Natural killer cell (primary cell): Measurements from ENCODE around the gene RPS27. TPM values are rescaled to one million over a fixed set of nuclear protein-coding genes. Genes with fewer than 3 reads are reported as not detected.

Experiments used
- ATAC-seq, 3 donors: fragments of 150-1000 bp in 2 of 3; fragments of 200-7000 bp in 1 of 3; cut with Tn5 transposase; 1 replicate in 1 of 3; 2 replicates in 2 of 3; pipeline ENCODE4 v1.10.0; 2021; ENCODE audit warnings: mild to moderate bottlenecking in 2 of 3, moderate library complexity in 2 of 3
- DNase-seq, 2 donors: peaks; one replicate each; pipeline versions ENCODE4 v3.0.0 to v3.0.0-alpha.2; 2013 to 2021; ENCODE audit warnings: mixed read lengths in 1 of 2
- H3K27ac ChIP-seq: one replicate; pipeline ENCODE4 v1.5.1; 2013; ENCODE audit warnings: mild to moderate bottlenecking, low read length
- H3K27me3 ChIP-seq: one replicate; pipeline ENCODE4 v1.6.1; 2013; ENCODE audit warnings: low read length; ENCODE audit not compliant: control insufficient read depth, insufficient read depth
- H3K36me3 ChIP-seq: one replicate; pipeline ENCODE4 v1.6.1; 2013; ENCODE audit warnings: low read length; ENCODE audit not compliant: control insufficient read depth, insufficient read depth
- H3K4me1 ChIP-seq: one replicate; pipeline ENCODE4 v1.6.1; 2013; ENCODE audit warnings: low read length; ENCODE audit not compliant: control insufficient read depth, insufficient read depth
- H3K4me3 ChIP-seq: one replicate; pipeline ENCODE4 v1.5.1; 2013; ENCODE audit warnings: low read length
- H3K9me3 ChIP-seq: one replicate; pipeline ENCODE4 v1.6.1; 2013; ENCODE audit warnings: low read length; ENCODE audit not compliant: control insufficient read depth, insufficient read depth
- H3K27ac Mint-ChIP-seq, 2 donors: one replicate each; pipeline ENCODE4 v1.8.0; 2022; ENCODE audit warnings: mild to moderate bottlenecking in 2 of 2, mixed read lengths in 2 of 2, moderate library complexity in 1 of 2
- H3K27me3 Mint-ChIP-seq, 2 donors: one replicate each; pipeline ENCODE4 v1.8.0; 2022; ENCODE audit warnings: low read depth in 2 of 2, mixed read lengths in 2 of 2
- H3K36me3 Mint-ChIP-seq: one replicate; pipeline ENCODE4 v1.8.0; 2022; ENCODE audit warnings: mixed read lengths
- H3K4me1 Mint-ChIP-seq, 2 donors: one replicate each; pipeline ENCODE4 v1.8.0; 2022; ENCODE audit warnings: mixed read lengths in 2 of 2
- H3K4me3 Mint-ChIP-seq: one replicate; pipeline ENCODE4 v1.8.0; 2022; ENCODE audit warnings: mild to moderate bottlenecking, moderate library complexity, mixed read lengths
- H3K9me3 Mint-ChIP-seq, 2 donors: one replicate each; pipeline ENCODE4 v1.8.0; 2022; ENCODE audit warnings: mixed read lengths in 2 of 2
- CTCF ChIP-seq: fragments of 200-600 bp; IDR thresholded peaks from one replicate; pipeline ENCODE4 v1.8.0; 2022; ENCODE audit warnings: antibody characterized with exemption
- WGBS: methylation state at CpG from one replicate; pipeline ENCODE4 v1.1.7; 2013; ENCODE audit warnings: missing lambda C conversion rate; ENCODE audit not compliant: insufficient coverage; 5-methylcytosine and 5-hydroxymethylcytosine counted together
- intact Hi-C: fragments of 100-400 bp; cut with micrococcal nuclease; formaldehyde crosslinking; loops from one replicate; pipeline ENCODE4 v1.14.2; 2022
- total RNA-seq, 4 donors: library from RNA; stranded (reverse); fragments of 120-200 nt in 1 of 4; gene quantifications; one replicate each; pipeline versions ENCODE4 v1.2.3 to v1.2.4, GENCODE V29; 2013 to 2022

RPS27 gene
- total RNA-seq, 3 donors from 2014 or later (not counting 1 experiment from before 2014, with no cell fraction given), result 2,073 to 2,763 (median 2,323) TPM

GRCh38 chr1:153944005-153944826 lies 46.3 kb upstream of the RPS27 start:
- H3K36me3 Mint-ChIP-seq, result no peaks in the 10 kb centered on the region

GRCh38 chr1:153944827-153945117 lies 45.8 kb upstream of the RPS27 start:
- H3K36me3 Mint-ChIP-seq, result no peaks in the 10 kb centered on the region
- DNase-seq (no peak), ATAC-seq (no peak)
- Histone ChIP-seq H3K9me3 (no peaks in the 10 kb centered on the region), H3K27me3 (no peaks in the 10 kb centered on the region), H3K36me3 (peaks cover 52% of the 10 kb centered on the region), H3K4me3 (peak overlapping the region; percentile 89), H3K27ac (peak overlapping the region; percentile 98), H3K4me1 (peaks cover 50% of the 10 kb centered on the region)
- intact Hi-C loops, result loop anchor here (1.0 kb wide), 3 partner anchors 14 to 46 kb away; partner anchors contain the start of genes CRTC2 and RPS27
- H3K4me3 Mint-ChIP-seq, result peak overlapping the region; percentile 94
- H3K27ac Mint-ChIP-seq, result peak overlapping the region; percentile 92 to 96
- H3K27me3 Mint-ChIP-seq, result no peaks in the 10 kb centered on the region
- peaks cover 43 to 58% of the 10 kb centered on the region in 2 donors for H3K4me1 Mint-ChIP-seq
- no peaks in the 10 kb centered on the region for H3K9me3 Mint-ChIP-seq
- TF ChIP-seq CTCF, result no peak
- 6% methylated on average over 3 of the region's 3 CpGs for WGBS

More at GRCh38 chr1:153944005-153944826, 46.3 kb upstream of the RPS27 start:
- Histone ChIP-seq H3K36me3 (peaks cover 56% of the 10 kb centered on the region), H3K4me1 (peaks cover 50% of the 10 kb centered on the region), H3K4me3 (peak overlapping the region; percentile 89), H3K27ac (peak overlapping the region; percentile 98), H3K27me3 (no peaks in the 10 kb centered on the region), H3K9me3 (no peaks in the 10 kb centered on the region)
- Mint-ChIP-seq H3K27me3 (no peaks in the 10 kb centered on the region), H3K4me1 (peaks cover 46 to 63% of the 10 kb centered on the region in 2 donors), H3K27ac (peak overlapping the region; percentile 92 to 96), H3K4me3 (peak overlapping the region; percentile 94), H3K9me3 (no peaks in the 10 kb centered on the region)
- TF ChIP-seq CTCF, result no peak
- DNase-seq (peak in 1 of 2 donors; percentile 49), ATAC-seq (peak in 1 of 3 donors; percentile 2)
- intact Hi-C loops, result no loop called here
- 84% methylated on average over 11 of the region's 15 CpGs for WGBS

- no peaks in the 10 kb centered on the region for H3K27me3 Mint-ChIP-seq
- peaks cover 4% of the 10 kb centered on the region for H3K36me3 Mint-ChIP-seq
- no peaks in the 10 kb centered on the region for H3K9me3 Mint-ChIP-seq
- Histone ChIP-seq H3K9me3 (no peaks in the 10 kb centered on the region), H3K36me3 (peaks cover 52% of the 10 kb centered on the region), H3K27me3 (no peaks in the 10 kb centered on the region), H3K27ac (peak overlapping the region; percentile 98), H3K4me3 (peak overlapping the region; percentile 89), H3K4me1 (peaks cover 50% of the 10 kb centered on the region)
- peak; percentile 86 to 89 for DNase-seq
- intact Hi-C loops, result loop anchor here (1.0 kb wide), 3 partner anchors 13 to 45 kb away; partner anchors contain the start of genes CRTC2 and RPS27
- peak overlapping the region; percentile 94 for H3K4me3 Mint-ChIP-seq
- H3K4me1 Mint-ChIP-seq, result peaks cover 38 to 56% of the 10 kb centered on the region in 2 donors
- TF ChIP-seq CTCF, result no peak
- ATAC-seq, result peak; percentile 63 to 79 (median 69)
- 0% methylated on average over 12 of the region's 12 CpGs for WGBS
- H3K27ac Mint-ChIP-seq, result peak overlapping the region; percentile 92 to 96
Measured at GRCh38 chr1:153945131-153945794, 45.3 kb upstream of the RPS27 start.
